GM19025 (cell line): Measurements from ENCODE around the gene CDH20.
"Not testable (repeated sequence)": the region's sequence is repeated elsewhere in the genome, so short reads cannot be mapped to it uniquely, and the experiment has no call there.

Experiments used
- ATAC-seq: cut with Tn5 transposase; IDR thresholded peaks from one replicate; pipeline ENCODE4 v1.9.1; 2021; ENCODE audit warnings: mild to moderate bottlenecking, low read depth, moderate library complexity; ENCODE audit not compliant: unreplicated experiment

Gene CDH20

DNA sequence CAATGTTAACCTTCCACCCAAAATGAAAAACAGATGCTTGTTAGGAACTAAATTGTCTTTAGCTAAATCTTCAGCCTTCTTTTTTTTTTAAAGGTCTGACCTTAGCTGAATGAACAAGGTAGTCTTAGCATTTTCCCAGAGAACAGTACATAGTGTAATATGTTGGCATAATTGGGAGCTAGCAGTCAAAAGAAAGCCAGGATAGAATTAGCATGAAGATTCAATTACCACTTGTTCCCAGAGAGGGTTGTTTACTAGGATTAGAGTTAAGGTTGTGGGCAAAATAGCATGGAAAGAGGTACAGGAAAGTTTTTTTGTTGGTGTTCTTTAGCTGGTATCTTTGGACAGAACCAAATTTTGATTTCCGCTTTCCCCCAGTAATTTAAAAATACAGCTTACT lies 6.9 kb downstream of the CDH20 start:
- ATAC-seq: no peak

DNA sequence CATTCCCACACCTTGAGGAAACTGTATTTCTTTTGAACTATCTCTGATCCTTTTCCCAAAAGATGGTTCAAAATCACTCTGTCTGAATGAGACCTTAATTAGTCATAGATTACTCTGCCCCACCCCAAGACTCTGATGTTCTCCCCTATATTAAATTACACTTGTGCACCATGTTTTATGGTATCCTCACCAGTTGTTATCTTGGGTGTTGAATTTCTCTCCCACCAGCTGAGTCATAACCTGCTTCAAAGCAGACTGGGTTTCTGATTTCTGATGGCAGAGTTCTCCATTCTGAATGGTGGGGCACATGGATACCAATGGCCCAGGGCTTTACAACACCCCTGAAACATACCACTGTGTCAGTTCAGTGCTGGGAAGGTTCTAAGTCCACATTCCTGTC lies 15.0 kb downstream of the CDH20 start:
- ATAC-seq: no peak

DNA sequence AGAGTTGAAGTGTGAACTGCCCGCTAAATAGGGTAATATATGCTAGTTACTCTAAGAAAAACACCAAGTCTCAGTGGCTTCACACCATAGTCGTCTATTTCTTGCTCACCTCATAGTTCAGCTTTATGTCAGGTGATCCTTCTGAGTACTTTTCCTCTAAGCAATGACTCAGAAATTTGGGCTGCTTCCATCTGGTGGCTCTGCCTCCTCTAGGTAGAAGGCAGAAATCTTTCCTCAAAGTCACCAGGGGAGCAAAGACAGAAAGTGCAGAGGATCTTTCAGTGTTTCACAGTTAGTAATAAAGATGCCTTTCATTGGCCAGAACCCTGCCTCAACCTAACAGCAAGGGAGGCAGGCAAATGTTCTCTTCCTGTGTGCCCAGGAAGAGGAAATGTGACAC lies 17.3 kb downstream of the CDH20 start:
- ATAC-seq: no peak

DNA sequence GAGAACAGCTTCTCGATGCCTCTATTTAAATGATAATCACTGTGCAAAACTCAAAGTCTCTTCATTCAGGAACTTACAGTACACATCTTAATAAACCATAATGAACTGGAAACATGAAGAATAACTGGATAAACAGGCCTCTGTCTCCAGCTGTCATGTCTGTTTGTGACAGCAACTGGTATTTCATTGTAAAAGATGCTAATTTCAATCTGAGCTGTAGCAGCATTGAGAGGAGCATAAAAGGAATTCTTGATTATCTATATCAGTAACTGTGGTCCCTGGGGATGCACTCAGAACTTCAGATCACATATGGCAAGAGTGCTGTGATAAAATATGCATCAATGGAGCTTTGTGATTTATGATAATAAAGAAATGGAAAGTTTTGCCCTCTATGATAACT lies 18.8 kb downstream of the CDH20 start:
- no peak for ATAC-seq

DNA sequence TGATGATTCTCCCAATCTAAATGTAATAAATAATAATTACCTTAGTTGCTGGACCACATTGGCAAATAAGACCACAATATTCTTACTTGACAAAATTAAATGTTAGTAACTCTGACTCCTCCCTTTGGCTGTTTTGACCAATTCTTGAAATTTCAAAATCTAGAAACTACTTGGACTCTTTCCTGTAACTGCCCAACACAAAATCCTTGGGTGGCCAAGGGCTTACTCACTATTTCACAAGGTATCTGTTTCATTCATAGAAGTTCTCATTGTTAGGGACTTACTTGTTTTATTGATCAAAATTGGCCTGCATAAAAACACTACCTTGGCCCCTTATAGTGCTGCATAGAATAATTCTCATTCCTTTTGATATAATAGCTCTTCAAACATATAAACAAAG lies 19.4 kb downstream of the CDH20 start:
- ATAC-seq: no peak

DNA sequence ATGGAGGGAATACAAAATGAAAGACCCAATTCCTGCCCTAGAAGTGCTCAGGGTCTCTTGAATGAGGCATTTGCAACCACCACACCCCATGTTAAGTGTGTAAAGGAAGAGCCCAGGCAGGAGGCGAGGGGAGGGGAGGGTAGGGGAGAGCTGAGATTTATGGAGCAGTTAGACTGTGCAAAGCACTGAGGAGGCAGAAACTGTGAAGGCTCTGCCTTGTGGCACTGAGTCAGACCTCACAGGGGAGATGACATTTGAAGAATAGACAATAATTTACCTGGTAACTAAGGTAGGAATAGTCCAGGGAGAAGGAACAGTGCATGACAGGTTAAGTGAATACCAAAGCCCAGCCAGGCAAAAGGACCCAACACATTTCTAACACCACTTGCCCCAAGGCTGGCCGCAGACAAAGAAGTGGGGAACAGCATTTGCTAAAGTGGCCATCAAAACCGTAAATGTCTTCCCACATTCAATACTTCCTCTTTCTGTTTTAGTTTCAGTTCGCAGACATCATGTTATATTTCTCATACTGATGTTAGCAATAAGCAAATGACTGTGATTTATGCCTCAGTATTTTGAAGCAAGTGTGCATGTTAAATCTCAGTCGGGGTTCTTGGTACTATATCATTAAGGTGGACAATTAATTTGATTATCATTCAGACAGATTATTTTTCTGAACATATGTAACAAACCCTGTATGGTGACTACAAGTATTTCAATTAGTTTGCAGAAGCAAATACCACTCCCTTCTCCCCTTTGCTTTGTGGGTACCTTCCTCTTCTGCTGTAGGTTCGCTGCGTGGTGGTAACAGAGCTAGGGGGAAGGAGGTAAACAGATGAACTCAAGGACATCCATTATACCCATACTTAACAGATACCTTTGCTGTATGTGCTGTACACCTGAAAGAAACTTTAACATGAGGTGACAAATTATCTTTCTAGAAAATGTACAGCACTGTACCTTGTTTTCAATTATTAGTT lies 27.5 kb downstream of the CDH20 start:
- ATAC-seq: peak; percentile 90

DNA sequence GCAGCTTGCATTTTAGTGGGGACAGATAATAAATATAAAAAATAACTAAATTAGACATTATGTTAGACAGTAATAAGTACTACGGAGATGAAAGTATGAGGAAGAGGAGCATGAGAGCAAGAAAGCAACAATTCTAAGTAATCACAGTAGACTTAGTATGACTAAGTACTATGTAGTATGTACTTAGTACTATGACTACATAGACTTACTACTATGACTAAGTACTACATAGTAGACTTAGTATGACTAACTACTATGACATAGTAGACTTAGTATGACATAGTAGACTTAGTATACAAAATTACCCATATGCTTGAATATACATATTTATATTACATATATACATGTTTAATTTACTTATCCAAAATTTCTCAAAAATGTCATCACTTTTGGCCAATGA lies 29.3 kb downstream of the CDH20 start:
- ATAC-seq: no peak

DNA sequence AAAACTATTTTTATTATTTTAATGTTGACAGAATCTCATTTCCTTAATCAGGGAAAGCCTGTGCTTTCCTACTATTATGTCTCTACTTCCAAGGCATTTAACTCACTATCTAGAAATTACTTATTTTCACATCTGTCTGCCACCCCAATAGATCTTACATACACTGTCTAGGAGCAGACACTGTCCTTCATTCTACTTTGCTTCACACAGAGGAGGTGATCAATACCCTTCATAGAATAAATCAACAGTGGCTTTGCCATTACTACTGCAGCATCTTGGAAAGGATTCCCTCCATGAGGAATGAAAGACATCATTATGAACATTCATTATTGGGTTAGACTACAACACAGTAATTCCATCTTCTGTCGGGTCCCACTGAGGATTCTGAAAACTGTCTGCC lies 31.7 kb downstream of the CDH20 start:
- no peak for ATAC-seq

DNA sequence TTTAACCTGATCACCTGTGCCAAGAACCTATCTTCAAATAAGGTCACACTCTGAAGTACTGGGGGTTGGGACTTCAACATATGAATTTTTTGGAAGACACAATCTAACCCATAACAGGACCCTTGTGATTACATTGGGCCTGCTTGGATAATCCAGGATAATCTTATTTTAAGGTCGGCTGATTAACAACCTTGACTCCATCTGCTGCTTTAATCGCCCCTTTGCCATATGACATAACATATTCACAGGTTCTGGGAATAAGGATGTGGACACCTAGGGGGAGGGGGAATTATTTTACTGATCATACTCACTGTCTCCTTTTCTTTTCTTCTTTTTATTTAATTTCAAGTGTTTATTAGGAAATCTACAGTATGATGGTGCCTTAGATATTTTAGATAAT lies 34.8 kb downstream of the CDH20 start:
- no peak for ATAC-seq

DNA sequence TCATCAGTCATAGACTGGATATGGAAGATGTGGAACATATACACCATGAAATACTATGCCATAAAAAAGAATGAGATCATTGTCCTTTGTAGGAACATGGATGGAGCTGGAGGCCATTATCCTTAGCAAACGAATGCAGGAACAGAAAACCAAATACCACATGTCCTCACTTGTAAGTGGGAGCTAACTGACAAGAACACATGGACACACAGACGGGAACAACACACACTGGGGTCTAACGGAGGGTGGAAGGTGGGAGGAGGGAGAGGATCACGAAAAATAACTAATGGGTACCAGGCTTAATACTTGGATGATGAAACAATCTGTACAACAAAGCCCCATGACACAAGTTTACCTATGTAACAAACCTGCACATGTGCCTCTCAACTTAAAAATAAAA lies 36.4 kb downstream of the CDH20 start:
- ATAC-seq: not testable (repeated sequence)

DNA sequence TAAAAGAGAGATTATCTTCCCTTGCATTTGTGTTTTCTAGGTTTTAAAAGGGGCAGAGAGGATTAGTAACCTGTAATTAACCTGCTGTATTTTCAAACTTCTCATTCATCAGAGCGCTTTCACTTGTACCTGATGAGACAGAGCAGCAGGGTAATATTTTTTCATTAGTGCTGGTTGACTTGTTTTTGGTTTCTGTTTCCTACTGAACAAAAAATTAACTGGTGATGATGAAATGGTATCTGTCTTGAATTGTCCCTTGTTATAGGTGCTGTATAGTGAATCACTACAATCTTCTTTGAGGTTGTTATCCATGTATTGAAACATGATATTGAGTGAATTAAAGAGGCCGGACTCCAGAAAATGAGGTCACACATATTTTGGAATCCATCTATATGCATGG lies 37.9 kb downstream of the CDH20 start:
- no peak for ATAC-seq

DNA sequence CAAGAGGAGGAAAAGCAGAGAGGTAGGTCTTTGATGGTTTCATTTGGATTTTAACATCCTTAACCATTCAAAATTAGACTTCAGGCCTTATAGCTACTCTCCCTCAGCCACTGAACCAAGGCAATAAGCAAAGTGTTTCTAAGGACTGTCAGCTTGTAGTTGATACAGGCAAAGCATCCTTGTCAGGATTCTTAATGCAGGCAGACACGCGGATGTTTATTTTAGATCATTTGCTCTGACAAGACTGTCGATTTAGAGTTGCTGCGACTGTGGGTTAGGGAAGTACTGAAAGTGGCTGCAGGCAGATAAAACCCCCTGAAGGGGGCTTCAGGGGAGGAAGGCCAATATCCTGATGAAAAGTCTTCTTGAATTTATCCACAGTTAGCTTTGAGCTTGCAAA lies 46.6 kb downstream of the CDH20 start:
- ATAC-seq: no peak

DNA sequence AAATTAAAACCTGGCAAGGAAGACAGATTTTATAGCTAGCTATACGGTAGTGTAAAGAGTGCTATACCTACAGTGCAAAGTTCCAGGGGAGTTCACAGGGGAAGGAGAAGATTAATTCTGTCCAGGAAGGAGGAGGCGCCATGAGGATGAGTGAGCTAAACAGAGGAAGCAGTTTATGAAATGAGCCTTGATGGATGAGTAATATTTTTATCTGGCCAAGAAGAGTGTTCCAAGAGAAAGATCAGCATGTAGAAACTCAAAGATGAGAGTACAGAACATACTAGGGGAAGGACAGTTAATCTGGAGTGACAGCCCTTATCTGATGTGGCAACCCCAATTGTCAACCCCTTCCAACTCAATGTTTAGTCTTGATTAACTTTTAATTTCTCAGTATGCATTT lies 54.8 kb downstream of the CDH20 start:
- ATAC-seq: no peak

DNA sequence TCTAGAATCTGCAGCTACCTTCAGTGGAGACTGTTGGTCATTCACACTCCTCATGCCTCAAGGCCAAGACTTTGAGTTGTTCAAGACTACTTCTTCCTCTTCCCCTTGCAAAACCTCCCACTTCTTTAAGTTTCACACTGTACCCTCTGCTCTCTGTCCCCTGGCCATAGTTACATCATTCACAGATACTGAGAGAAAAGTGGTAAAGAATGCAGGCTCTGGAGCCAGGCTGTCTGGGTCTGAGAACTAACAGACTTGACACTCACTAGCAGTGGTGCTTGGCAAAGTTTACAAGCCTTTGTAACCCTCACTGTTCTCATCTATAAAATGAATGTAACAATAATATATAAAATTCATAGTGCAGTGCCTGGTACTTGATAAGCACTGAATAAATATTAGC lies 61.8 kb downstream of the CDH20 start:
- no peak for ATAC-seq

DNA sequence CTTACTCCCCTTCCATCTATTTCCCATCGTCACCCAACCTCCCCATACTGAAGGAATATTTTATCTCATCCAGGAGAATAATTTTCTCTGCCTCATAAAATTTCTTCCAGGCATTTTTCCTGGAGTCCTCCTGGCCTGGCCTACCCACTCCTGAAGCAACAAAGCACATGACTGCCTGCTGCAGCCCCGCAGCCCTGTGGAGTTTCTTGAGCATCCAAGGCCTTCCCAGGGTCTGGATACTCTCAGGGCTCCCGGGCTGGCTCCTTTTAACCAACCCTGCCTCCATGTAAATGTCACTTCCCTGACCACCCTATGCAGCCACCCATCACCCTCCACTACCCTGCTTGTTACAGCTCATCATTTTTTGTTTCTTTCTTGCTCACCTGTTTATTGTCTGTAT lies 64.0 kb downstream of the CDH20 start:
- no peak for ATAC-seq

DNA sequence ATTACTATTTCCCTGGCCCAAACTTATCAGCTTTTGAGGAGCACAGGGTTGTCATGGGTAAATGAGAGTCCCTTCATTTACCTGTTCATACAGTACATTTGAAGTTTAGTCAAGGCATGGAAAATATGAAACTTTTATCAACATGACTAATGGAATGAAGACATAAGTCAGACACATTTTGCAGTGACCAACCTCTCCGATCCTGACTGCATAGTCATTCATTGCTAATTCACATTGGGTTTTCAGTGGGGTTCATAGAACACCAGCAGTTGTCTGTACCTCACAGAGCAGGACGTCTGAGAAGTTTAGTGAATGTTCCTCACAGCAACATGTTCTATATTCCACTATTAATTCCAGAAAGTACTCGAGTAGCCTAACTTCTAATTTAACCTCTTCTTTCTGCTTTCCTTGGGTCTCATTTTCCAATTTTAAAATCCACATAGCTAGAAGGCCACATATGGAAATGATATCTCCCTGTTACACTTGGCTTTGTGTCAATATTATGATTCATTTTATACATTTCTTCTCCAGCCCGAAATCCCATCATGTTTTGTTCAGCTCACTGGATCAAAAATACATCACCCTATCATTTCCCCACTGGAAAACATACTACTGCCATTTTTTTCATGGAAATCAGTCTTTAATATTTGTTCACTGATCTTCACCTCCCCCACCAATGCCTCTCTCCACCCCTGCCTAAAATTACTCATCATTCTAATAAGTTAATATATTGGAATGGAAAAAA lies 65.9 kb downstream of the CDH20 start:
- ATAC-seq: no peak

DNA sequence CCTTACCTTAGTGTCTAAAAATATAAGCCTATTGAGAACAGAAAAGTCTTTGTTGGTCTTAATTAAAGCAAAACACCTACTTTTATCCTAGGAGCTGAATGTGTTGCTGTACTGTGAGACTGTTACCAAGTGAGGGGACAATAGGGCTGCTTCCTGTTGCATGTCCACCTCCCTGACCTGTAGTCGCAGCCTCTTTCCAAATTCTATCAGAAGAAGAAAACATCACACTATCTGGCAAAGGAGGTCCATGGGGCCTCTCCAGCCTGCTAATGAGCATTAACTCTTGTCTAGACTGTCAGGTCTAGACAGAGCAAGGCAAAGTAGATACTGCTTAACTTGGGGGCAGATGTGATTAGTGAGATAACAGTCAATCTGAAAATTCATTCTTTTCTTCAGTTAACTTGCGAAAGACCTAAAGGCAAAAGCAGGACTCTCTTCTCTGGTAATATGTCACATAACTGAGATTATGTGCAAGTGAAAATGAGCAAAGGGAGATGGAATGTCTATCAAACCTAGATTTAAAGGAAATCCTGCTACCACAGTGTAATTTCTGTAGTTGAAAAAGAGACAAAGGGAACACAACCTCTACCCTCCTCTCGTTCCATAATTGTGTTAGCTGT lies 66.9 kb downstream of the CDH20 start:
- ATAC-seq: no peak

DNA sequence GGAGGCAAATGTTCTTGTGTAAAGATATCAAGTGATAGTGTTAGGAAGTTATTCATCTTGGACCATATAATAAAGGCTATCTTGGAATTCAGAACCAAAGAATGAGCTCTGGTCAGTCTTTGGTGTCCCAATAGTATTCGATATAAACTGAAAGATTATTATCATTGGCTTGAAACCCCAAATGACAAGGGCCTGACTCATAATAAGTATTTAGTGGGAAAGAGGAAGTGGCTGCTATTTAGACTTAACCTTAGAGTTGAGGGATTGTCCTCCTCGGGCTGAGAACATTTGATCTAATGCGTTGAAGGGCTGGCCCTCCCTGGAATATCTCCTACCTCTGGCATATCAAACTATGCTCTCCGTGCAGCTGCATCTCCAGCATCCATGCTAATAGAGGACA lies 67.5 kb downstream of the CDH20 start:
- no peak for ATAC-seq

DNA sequence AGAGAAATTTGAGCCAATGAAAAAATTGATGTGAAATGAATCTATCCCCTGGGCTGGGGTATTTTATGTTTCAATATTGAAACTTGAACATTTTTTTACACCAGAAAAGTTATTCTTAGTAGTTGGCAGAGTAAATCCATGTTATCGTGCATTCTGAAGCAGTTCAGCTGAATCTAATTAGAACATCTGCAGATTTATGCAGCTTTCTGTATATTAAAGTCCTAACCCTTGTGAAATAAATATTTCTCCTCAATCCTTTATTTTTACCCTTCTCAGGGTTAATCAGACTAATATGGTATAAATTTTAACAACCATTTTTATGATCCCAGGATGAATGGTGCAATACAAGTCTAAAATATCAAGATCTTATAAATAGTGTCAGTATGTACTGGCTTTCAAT lies 69.5 kb downstream of the CDH20 start:
- ATAC-seq: no peak

DNA sequence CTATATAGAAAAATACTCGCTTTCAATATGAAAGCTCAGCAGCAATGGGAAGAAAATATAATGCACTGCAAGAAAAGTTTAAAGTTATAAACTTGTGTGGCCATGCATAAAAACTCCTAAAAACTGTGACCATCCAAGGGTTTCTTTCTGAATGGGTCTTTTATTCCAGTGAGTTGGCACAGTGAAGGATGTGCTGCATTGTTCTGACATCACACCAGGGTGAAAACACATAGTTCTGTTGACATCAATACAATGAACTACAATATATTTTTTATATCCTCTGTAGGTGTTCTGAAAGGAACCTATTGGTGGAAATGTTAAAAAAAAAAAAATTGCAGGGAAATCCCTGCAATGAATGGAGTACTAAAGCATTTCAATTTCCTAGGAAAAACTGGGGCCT lies 80.2 kb downstream of the CDH20 start:
- no peak for ATAC-seq

DNA sequence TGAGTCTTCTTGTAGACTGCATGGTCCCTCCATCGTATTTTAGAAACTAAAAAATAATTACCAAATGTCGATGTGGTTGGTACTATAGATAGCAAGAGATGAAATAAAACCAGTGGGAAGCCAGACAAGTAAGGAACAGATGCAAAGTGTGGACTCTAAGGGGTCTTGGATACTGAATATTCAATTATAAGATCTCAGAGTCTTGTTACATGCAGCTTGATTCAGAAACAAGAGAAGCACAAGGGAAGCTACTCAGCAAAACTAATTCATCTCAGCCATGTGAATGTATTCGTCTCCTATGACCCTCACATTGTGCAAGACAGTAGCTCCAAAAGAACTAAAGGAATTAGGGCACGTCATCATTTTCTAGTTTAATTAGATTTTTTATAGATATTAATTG lies 80.9 kb downstream of the CDH20 start:
- ATAC-seq: no peak
